OCI-LY1 (cell line): Measurements from ENCODE around the gene MAPKBP1.

Experiments used
- EZH2 ChIP-seq: fragments of 200-600 bp; sonication (generic), shearing (Covaris generic); IDR thresholded peaks from 2 replicates; pipeline ENCODE4 v1.8.0; 2017; ENCODE audit warnings: borderline replicate concordance, mixed run types, mild to moderate bottlenecking, antibody characterized with exemption, low read length, moderate library complexity, mixed read lengths
- TF ChIP-seq, protein P1 (sequence below): fragments of 200-600 bp; sonication (generic), shearing (Covaris generic); IDR thresholded peaks from 2 replicates; pipeline ENCODE4 v1.5.1; 2017; ENCODE audit warnings: mild to moderate bottlenecking, antibody characterized with exemption, low read length, moderate library complexity, mixed read lengths

DNA sequence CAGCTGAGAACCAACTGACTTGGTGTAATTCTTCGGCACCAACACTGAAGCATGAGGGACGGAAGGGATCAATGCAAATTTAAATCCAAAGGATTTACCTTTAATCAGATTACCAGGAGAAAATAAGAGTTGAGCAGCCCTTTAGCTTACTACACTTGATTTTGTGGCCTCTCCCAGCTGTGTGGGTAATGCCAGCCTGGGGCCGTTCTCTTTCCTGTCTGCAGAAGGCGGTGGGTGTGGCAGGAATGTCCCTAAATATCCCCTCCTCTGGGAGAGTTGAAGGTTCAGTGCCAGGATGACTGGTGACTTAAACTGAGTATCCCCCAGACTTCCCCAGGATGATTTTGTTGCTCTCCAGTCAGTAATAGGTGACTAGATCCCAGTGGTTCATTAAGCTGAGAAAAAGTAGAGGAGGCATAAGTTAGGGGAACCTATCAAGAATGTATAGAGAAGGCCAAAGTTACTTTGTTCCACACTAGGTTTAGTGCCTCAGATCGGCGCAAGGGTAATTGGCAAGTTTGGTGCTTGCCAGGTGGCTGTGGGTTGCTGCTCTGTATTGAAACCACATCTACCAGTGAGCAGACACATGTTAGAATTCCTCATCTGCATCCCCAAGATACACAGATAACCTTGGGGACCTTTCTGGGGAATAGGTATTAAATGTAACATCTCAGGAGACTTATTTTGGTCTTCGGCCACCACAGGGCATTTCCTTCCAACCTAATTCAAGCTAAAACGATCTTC lies 23.1 kb downstream of the MAPKBP1 start:
- TF ChIP-seq, protein P1, sequence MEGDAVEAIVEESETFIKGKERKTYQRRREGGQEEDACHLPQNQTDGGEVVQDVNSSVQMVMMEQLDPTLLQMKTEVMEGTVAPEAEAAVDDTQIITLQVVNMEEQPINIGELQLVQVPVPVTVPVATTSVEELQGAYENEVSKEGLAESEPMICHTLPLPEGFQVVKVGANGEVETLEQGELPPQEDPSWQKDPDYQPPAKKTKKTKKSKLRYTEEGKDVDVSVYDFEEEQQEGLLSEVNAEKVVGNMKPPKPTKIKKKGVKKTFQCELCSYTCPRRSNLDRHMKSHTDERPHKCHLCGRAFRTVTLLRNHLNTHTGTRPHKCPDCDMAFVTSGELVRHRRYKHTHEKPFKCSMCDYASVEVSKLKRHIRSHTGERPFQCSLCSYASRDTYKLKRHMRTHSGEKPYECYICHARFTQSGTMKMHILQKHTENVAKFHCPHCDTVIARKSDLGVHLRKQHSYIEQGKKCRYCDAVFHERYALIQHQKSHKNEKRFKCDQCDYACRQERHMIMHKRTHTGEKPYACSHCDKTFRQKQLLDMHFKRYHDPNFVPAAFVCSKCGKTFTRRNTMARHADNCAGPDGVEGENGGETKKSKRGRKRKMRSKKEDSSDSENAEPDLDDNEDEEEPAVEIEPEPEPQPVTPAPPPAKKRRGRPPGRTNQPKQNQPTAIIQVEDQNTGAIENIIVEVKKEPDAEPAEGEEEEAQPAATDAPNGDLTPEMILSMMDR = no peak
- no peak for TF ChIP-seq EZH2
